NCI-H2081 (cell line): Measurements from ENCODE around the gene GAB3.
"Not testable (repeated sequence)": the region's sequence is repeated elsewhere in the genome, so short reads cannot be mapped to it uniquely, and the experiment has no call there.

ENCODE experiments used
- DNase-seq, 2 experiments: peaks; one replicate each; lab custom pipeline; 2025; lab: John Stamatoyannopoulos, UW

The GAB3 gene

GRCh38 chrX:154655346-154655745 lies 95.5 kb downstream of the GAB3 start:
- no peak for DNase-seq

DNA sequence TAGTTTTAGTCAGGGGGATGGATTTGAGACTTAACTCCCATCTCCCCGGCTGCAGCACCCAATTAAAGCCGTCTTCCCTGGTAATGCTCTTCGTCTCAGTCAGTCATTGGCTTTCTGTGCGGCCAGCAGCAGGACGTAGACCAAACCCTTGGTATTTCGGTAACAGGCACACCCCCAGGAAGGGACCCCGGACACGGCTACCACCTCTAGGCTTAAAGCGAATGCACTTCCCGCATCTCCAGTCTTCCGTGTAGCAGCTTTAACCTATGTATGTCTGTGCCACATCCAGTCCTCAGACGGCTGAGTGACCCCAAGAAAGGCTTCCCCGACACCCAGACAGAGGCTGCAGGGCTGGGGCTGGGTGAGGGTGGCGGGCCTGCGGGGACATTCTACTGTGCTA lies 96.0 kb downstream of the GAB3 start:
- DNase-seq = no peak

GRCh38 chrX:154654372-154654771 lies 96.5 kb downstream of the GAB3 start:
- DNase-seq = no peak

DNA sequence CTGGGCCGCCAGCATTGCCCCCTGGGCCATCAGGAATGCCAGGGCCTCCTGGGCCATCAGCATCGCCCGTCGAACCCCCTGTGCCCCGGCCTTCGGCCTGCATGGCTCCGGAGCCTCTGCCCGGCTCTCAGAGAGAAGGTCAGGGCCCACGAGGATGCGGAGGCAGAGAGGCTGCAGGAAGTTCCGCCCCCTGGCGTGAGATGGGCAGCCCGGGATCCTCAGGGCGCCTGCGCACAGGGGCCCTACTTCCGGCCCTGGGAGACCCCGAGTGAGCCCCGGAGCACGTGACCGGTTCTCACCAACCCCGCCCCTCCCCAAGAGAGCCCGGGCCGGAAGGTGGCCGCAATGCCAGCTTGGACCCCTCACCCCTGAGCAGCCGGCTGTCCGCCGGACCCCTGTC lies 97.5 kb downstream of the GAB3 start, which contains the start of gene CTAG2:
CTAG2 (minus strand) TSS at position 167 of the 400 bp plus-strand sequence; CDS start at position 103, 64 bp downstream.
- DNase-seq = not testable (repeated sequence)

- DNase-seq = no peak
Measured at GRCh38 chrX:154653048-154653401, 97.9 kb downstream of the GAB3 start.

DNA sequence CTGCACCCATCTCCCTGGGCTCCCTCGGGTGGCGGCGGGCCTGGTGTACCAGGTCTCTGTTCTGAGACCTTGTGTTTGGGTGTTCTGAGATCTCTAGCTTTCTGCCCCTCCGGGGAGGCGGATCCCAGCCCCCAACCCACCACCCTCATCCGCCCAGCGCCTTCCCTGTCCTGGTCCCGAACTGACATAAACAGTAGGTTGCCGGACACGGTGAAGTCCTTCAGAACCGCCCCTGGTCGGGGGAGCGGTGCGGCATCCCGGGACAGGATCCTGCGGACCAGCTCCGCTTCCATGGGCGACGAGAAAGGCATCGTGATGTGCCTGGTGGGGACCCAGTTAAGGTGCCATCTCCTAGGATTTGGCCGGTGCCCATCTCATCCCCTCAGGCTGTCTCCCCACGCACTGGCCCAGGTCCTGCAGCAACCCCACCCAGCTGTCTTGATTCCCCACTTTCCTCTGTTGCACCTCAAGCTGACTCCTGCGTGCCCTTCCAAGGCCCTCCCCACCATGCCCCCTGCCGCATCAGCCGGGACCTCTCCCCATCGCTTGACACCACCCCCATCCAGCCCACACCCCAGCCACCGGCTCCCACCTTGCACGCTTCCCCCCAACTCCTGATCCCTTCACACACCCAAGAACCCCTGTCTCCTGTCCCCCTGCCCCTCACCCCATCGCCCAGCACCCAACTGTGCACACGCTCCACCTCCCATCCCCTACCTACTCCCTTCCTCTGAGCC lies 98.4 kb downstream of the GAB3 start:
- no peak for DNase-seq

DNA sequence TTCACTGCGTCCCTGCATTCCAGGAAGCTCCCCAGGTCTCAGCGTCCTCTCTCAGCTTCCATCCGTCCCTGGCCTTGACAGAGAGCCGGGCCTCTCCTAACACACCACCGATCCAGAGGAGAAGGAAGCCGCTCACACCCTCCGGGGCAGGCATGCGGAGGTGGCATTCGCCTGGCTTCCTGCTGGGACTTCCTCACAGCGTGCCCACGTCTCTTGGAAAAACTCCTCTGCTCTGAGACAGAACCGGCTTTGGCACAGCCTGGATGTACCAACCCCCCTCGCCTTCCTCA lies 100.7 kb downstream of the GAB3 start:
- DNase-seq = no peak

DNA sequence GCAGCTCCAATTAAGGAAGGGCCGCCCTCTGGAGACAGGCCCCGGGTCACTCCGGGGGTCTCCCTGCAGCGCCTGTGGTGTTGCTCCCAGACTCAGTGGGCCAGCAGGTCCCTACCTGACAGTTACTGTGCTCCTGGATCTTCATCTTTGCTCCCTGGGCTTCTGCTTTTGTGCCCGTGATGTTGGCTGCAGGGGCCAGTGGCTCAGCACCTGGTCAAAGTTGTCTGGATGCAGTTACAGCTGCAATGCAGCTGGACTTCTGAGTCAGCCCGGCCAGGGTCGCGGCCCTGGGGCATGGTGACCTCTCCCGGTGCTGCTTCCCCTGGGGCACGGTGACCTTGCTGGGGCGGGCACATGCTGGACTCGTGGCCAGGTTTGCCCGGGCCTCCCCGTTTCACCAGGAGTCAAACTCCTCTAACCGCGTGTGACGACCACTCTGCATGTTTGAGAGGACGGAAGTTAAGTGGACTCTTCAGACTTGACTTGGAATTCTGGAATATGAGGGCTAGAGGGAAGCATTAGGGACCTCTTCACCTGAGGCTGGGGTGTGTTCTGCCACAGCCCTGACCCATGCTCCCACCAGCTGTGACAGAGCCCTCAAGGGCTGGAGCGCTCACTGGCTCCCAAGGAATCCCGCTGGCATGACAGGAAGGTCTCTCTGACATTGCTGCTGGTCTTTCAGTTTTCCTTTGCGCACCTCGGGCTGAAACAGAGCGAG lies 101.2 kb downstream of the GAB3 start:
- DNase-seq = no peak

DNA sequence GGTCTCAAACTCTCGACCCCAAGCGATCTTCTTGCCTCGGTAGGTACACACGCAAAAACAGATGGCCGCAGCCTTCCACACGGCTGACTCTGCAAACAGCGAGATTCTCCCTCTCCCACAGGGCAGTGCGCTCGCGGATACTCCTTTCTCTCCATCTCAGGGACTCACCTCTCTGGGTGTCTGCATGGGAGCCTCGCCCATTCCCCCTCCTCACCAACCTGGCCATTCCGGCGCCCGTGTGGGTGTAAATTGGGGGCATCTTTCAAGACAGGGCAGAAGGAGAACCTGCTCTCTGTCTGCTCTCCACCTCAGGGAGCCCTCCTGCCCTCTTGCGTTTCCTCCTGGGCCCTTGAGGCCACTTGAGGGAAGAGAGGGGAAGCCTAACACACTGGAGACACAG lies 101.9 kb downstream of the GAB3 start:
- no peak for DNase-seq

DNA sequence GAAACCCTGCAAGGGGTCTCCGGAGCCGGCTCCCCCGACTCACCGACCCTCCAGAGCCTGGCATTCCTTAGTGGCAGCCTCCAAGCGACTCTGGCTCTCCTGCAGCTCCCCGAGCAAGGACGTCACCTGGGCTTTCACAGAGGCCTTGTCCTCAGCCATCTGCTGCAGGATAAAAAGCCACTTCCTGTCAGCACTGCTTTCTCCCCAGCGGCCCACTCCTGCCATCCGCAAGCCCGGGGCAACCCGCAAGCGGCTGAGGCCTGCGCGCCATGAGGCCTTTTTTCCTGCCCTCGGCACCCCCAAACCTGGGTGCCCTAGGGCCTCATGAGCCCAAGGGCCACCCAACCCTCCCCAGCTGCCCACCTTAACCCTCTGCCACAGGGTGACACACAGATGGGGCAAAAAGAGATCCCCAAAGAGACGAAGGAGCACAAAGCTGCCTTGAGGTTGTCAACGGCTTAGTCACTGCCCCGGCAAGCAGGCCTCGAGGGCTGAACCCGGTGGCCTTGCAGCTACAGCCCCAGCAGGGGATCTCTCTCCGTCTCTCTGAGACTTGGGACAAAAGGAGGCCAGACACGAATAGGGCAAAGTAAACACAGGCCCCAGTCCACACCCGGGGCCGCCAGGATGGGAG lies 105.0 kb downstream of the GAB3 start:
- not testable (repeated sequence) for DNase-seq

GRCh38 chrX:154643708-154644107 lies 107.2 kb downstream of the GAB3 start:
- DNase-seq = not testable (repeated sequence)

DNA sequence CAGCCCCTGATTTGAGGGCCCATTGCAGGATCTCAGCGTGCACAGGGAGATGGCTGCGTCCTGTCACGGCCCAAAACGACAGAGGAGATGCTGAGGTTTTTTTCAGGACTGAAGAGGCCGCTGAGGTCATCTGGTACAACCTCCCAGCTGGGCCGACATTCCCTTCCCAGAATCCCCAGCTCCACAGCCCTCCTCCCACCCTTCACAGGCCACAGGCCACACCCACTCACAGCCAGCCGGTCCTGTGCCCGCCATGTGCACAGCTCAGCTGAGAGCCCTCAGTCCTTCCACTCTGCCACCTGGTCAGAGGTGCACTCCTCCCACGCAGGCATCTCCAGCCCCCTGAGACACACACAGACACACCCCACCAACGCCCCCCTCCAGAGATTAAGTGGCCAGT lies 109.1 kb downstream of the GAB3 start:
- not testable (repeated sequence) for DNase-seq

GRCh38 chrX:154633661-154634060 lies 117.2 kb downstream of the GAB3 start:
- not testable (repeated sequence) for DNase-seq

DNA sequence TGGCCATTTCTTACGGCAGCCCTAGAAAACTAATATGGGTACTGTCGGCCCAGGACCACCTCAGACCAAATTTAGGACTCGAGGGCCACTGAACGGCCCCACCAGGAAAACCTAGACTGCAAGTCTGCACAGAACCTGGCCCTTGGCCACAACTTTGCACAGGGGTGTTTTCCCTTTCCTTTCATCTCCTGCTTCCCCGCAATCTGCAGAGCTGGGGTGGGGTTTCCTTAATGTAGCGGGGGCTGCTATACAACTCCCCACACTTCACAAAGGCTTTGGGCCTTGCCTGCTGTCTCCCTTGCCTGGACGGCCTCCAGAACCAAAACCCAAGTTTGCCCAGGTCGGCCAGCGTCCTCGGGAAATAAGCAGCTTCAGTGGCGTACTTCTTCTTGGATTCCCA lies 119.9 kb downstream of the GAB3 start:
- not testable (repeated sequence) for DNase-seq

- DNase-seq = not testable (repeated sequence)
Measured at GRCh38 chrX:154628960-154629359, 121.9 kb downstream of the GAB3 start.
